H1 (cell line): ENCODE data around the gene NKX2-4. TPM values are rescaled to one million over a fixed set of nuclear protein-coding genes. Genes with fewer than 3 reads are reported as not detected.

Experiments used
- CTCF ChIA-PET: fragments of 300-600 bp; sonication (Branson Sonifier 250); formaldehyde crosslinking; loops from one replicate; lab custom pipeline; 2021; ENCODE audit not compliant: partially characterized antibody; lab: Charles Lee
- POLR2A ChIA-PET: fragments of 300-600 bp; sonication (Branson Sonifier 250); formaldehyde crosslinking; loops from one replicate; lab custom pipeline; 2021; ENCODE audit warnings: inconsistent platforms; ENCODE audit not compliant: partially characterized antibody; lab: Charles Lee
- DNase-seq, 2 experiments: peaks; one replicate each; pipeline versions ENCODE4 v3.0.0 to v3.0.0-alpha.2; 2010 to 2022; ENCODE audit warnings: low spot score in 2 of 2, low read depth in 1 of 2, mixed read lengths in 1 of 2
- FAIRE-seq: peaks from 2 replicates; lab custom pipeline; 2011; peaks lifted over from hg19 to GRCh38; lab: Jason Lieb, UNC
- H2AFZ ChIP-seq: 2 replicates; pipeline ENCODE4 v1.8.1; 2012; ENCODE audit warnings: low read length, inconsistent platforms
- H2AK5ac ChIP-seq: 2 replicates; pipeline ENCODE4 v1.6.1; 2013; ENCODE audit warnings: low read depth, low read length
- H2BK120ac ChIP-seq: replicated peaks from 2 replicates; pipeline ENCODE3; 2013; ENCODE audit warnings: low read depth, low read length, inconsistent platforms
- H2BK12ac ChIP-seq: 2 replicates; pipeline ENCODE4 v1.6.1; 2013; ENCODE audit warnings: low read depth, low read length
- H2BK15ac ChIP-seq: 2 replicates; pipeline ENCODE4 v1.6.1; 2013; ENCODE audit warnings: low read length
- H2BK20ac ChIP-seq: 2 replicates; pipeline ENCODE4 v1.6.1; 2013; ENCODE audit warnings: low read length
- H2BK5ac ChIP-seq: 2 replicates; pipeline ENCODE4 v1.6.1; 2013; ENCODE audit warnings: low read depth, low read length
- H3K14ac ChIP-seq: 2 replicates; pipeline ENCODE4 v1.6.1; 2013; ENCODE audit warnings: inconsistent platforms; ENCODE audit not compliant: insufficient read length
- H3K18ac ChIP-seq: 2 replicates; pipeline ENCODE4 v1.6.1; 2013; ENCODE audit warnings: low read length; ENCODE audit errors: extremely low read depth
- H3K23ac ChIP-seq: 2 replicates; pipeline ENCODE4 v1.6.1; 2013; ENCODE audit warnings: inconsistent platforms; ENCODE audit not compliant: insufficient read length
- H3K23me2 ChIP-seq: 2 replicates; pipeline ENCODE4 v1.6.1; 2013; ENCODE audit warnings: low read depth, low read length
- H3K27ac ChIP-seq: 2 replicates; pipeline ENCODE4 v1.6.1; 2011; ENCODE audit warnings: low read depth, low read length, inconsistent platforms
- H3K27me3 ChIP-seq, 4 experiments: replicated peaks in 1 of 4; 1 replicate in 1 of 4; 2 replicates in 3 of 4; pipeline versions ENCODE4 v1.6.1 to v1.8.1; 2011 to 2013; ENCODE audit warnings: low read length in 3 of 4, mild to moderate bottlenecking in 3 of 4, inconsistent platforms in 2 of 4, mixed read lengths in 2 of 4, moderate library complexity in 1 of 4; ENCODE audit not compliant: control insufficient read depth in 3 of 4, insufficient read depth in 3 of 4; ENCODE audit errors: extremely low read depth in 1 of 4
- H3K36me3 ChIP-seq, 4 experiments: 2 replicates each; pipeline versions ENCODE4 v1.6.1 to v1.8.1; 2011 to 2013; ENCODE audit warnings: mild to moderate bottlenecking in 4 of 4, low read length in 3 of 4, moderate library complexity in 2 of 4, control low read depth in 1 of 4, inconsistent platforms in 1 of 4; ENCODE audit not compliant: insufficient read depth in 4 of 4, control insufficient read depth in 2 of 4
- H3K4ac ChIP-seq: replicated peaks from 2 replicates; pipeline ENCODE3; 2013; ENCODE audit warnings: low read length, low read depth, mixed read lengths, inconsistent platforms; ENCODE audit not compliant: insufficient read length
- H3K4me1 ChIP-seq, 4 experiments: replicated peaks in 1 of 4; 1 replicate in 1 of 4; 2 replicates in 3 of 4; pipeline versions ENCODE4 v1.6.1 to v1.8.1; 2011 to 2013; ENCODE audit warnings: low read length in 3 of 4, inconsistent platforms in 2 of 4, mixed read lengths in 1 of 4; ENCODE audit not compliant: insufficient read depth in 4 of 4, control insufficient read depth in 3 of 4
- H3K4me2 ChIP-seq, 2 experiments: 2 replicates each; pipeline versions ENCODE4 v1.6.1 to v1.8.1; 2011 to 2013; ENCODE audit warnings: low read depth in 2 of 2, low read length in 2 of 2, control low read depth in 1 of 2, inconsistent platforms in 1 of 2, mild to moderate bottlenecking in 1 of 2; ENCODE audit not compliant: insufficient read depth in 1 of 2
- H3K4me3 ChIP-seq, 4 experiments: fragments of 200-600, 300-600 bp in 1 of 4; sonication (generic), shearing (Covaris generic), sonication (Bioruptor Twin) in 1 of 4; 2 replicates each; pipeline versions ENCODE4 v1.5.1 to v1.8.1; 2011 to 2016; ENCODE audit warnings: low read length in 4 of 4, low read depth in 3 of 4, control low read depth in 2 of 4, inconsistent platforms in 2 of 4, mild to moderate bottlenecking in 2 of 4, mixed read lengths in 1 of 4, moderate library complexity in 1 of 4; ENCODE audit not compliant: insufficient read depth in 2 of 4; ENCODE audit errors: extremely low read depth in 1 of 4
- H3K56ac ChIP-seq: replicated peaks from 2 replicates; pipeline ENCODE3; 2013; ENCODE audit warnings: low read depth, mild to moderate bottlenecking, mixed read lengths, low read length, inconsistent platforms; ENCODE audit not compliant: insufficient read length
- H3K79me1 ChIP-seq: 2 replicates; pipeline ENCODE4 v1.6.1; 2013; ENCODE audit warnings: low read depth, low read length, control low read depth
- H3K79me2 ChIP-seq, 2 experiments: 2 replicates each; pipeline versions ENCODE4 v1.6.1 to v1.8.1; 2012 to 2013; ENCODE audit warnings: low read length in 2 of 2, mild to moderate bottlenecking in 2 of 2, inconsistent platforms in 1 of 2; ENCODE audit not compliant: insufficient read depth in 2 of 2, control insufficient read depth in 1 of 2
- H3K9ac ChIP-seq, 4 experiments: replicated peaks in 1 of 4; 1 replicate in 1 of 4; 2 replicates in 3 of 4; pipeline versions ENCODE4 v1.6.1 to v1.8.1; 2011 to 2013; ENCODE audit warnings: low read depth in 3 of 4, low read length in 3 of 4, control low read depth in 2 of 4, mild to moderate bottlenecking in 2 of 4, moderate library complexity in 2 of 4, inconsistent platforms in 1 of 4; ENCODE audit errors: extremely low read depth in 1 of 4
- H3K9me3 ChIP-seq, 2 experiments: 2 replicates each; pipeline versions ENCODE4 v1.6.1 to v1.8.1; 2012 to 2013; ENCODE audit warnings: mild to moderate bottlenecking in 2 of 2, moderate library complexity in 2 of 2, control low read depth in 1 of 2, inconsistent platforms in 1 of 2, low read depth in 1 of 2, low read length in 1 of 2, mixed read lengths in 1 of 2; ENCODE audit not compliant: insufficient read depth in 2 of 2
- H4K20me1 ChIP-seq, 2 experiments: replicated peaks in 1 of 2; 2 replicates each; pipeline versions ENCODE3 to v1.8.1; 2011 to 2013; ENCODE audit warnings: inconsistent platforms in 2 of 2, low read length in 2 of 2, mild to moderate bottlenecking in 1 of 2; ENCODE audit not compliant: insufficient read depth in 2 of 2, control insufficient read depth in 1 of 2
- H4K5ac ChIP-seq: 2 replicates; pipeline ENCODE4 v1.6.1; 2013; ENCODE audit warnings: low read length, low read depth, mixed read lengths, inconsistent platforms; ENCODE audit not compliant: insufficient read length
- H4K8ac ChIP-seq: 2 replicates; pipeline ENCODE4 v1.8.0; 2013; ENCODE audit warnings: mild to moderate bottlenecking, moderate library complexity, low read length, inconsistent platforms; ENCODE audit not compliant: insufficient read depth; ENCODE audit errors: extremely low read depth
- H4K91ac ChIP-seq: replicated peaks from 2 replicates; pipeline ENCODE3; 2013; ENCODE audit warnings: low read length, mixed read lengths, inconsistent platforms; ENCODE audit not compliant: insufficient read length
- ATF2 ChIP-seq: IDR thresholded peaks from 2 replicates; pipeline ENCODE4 v1.6.1; 2012; ENCODE audit warnings: low read length, inconsistent platforms
- BACH1 ChIP-seq: IDR thresholded peaks from 2 replicates; pipeline ENCODE4 v1.6.1; 2012; ENCODE audit warnings: low read length, improper control_type of control experiment
- CTBP2 ChIP-seq: IDR thresholded peaks from 2 replicates; pipeline ENCODE4 v1.7.0; 2011; ENCODE audit warnings: borderline replicate concordance, mild to moderate bottlenecking, moderate library complexity, mixed read lengths, low read length; ENCODE audit not compliant: insufficient read depth, insufficient read length
- HDAC2 ChIP-seq, 2 experiments: fragments of 300-600 bp in 1 of 2; sonication (generic) in 1 of 2; IDR thresholded peaks; 2 replicates each; pipeline ENCODE4 v1.6.1; 2011 to 2012; ENCODE audit warnings: low read depth in 2 of 2, low read length in 2 of 2, mild to moderate bottlenecking in 2 of 2, moderate library complexity in 2 of 2, borderline replicate concordance in 1 of 2, inconsistent platforms in 1 of 2
- JUN ChIP-seq: IDR thresholded peaks from 2 replicates; pipeline ENCODE4 v1.6.1; 2011; ENCODE audit warnings: low read depth, mild to moderate bottlenecking, improper control_type of control experiment, low read length
- POLR2A ChIP-seq, 2 experiments: IDR thresholded peaks; 1 replicate in 1 of 2; 2 replicates in 1 of 2; pipeline ENCODE4 v1.6.1; 2011; ENCODE audit warnings: low read depth in 2 of 2, low read length in 2 of 2, mild to moderate bottlenecking in 2 of 2; ENCODE audit errors: control extremely low read depth in 1 of 2
- RAD21 ChIP-seq, 2 experiments: IDR thresholded peaks in 1 of 2; conservative IDR thresholded peaks in 1 of 2; 2 replicates each; pipeline ENCODE4 v1.6.1; 2011; ENCODE audit warnings: low read depth in 2 of 2, low read length in 2 of 2, improper control_type of control experiment in 1 of 2, inconsistent platforms in 1 of 2, mild to moderate bottlenecking in 1 of 2, moderate library complexity in 1 of 2
- RBBP5 ChIP-seq: IDR thresholded peaks from 2 replicates; pipeline ENCODE4 v1.7.1; 2012; ENCODE audit warnings: low read depth, mild to moderate bottlenecking, inconsistent platforms, low read length, moderate library complexity, borderline replicate concordance
- SAP30 ChIP-seq: fragments of 300-600 bp; sonication (generic); IDR thresholded peaks from 2 replicates; pipeline ENCODE4 v1.7.1; 2012; ENCODE audit warnings: low read length, moderate library complexity, mild to moderate bottlenecking, inconsistent platforms; ENCODE audit not compliant: insufficient read depth, insufficient replicate concordance
- SP1 ChIP-seq: IDR thresholded peaks from 2 replicates; pipeline ENCODE4 v1.6.1; 2011; ENCODE audit warnings: low read depth, low read length
- SUZ12 ChIP-seq: fragments of 200-600 bp; sonication (generic); IDR thresholded peaks from 2 replicates; pipeline ENCODE4 v1.6.1; 2012; ENCODE audit warnings: mild to moderate bottlenecking, inconsistent platforms, low read length, moderate library complexity, mixed read lengths
- TAF1 ChIP-seq: IDR thresholded peaks from 2 replicates; pipeline ENCODE4 v1.6.1; 2011; ENCODE audit warnings: mild to moderate bottlenecking, low read depth, low read length
- WGBS, 2 experiments: shearing (Covaris generic) in 1 of 2; methylation state at CpG; one replicate each; pipeline versions ENCODE4 v1.1.6 to v1.1.7; 2013 to 2015; ENCODE audit warnings: low lambda C conversion rate in 2 of 2, mixed read lengths in 2 of 2, inconsistent platforms in 1 of 2, low coverage in 1 of 2, missing lambda C conversion rate in 1 of 2; ENCODE audit not compliant: insufficient replicate concordance in 2 of 2, insufficient coverage in 1 of 2, insufficient read length in 1 of 2; ENCODE audit errors: extremely low coverage in 1 of 2, missing lambda C conversion rate in 1 of 2; 5-methylcytosine and 5-hydroxymethylcytosine counted together
- polyA plus RNA-seq, 7 experiments: library from polyadenylated mRNA; depleted of rRNA in 3 of 7; stranded (reverse) in 5 of 7; unstranded in 2 of 7; fragments of >200 nt in 5 of 7; fragments of 200-250 nt in 2 of 7; gene quantifications; 1 replicate in 5 of 7; 2 replicates in 1 of 7; 4 replicates in 1 of 7; pipeline versions ENCODE4 v1.2.1 to v1.2.3, GENCODE V29; 2011 to 2013; ENCODE audit warnings: missing spikeins in 2 of 7, mixed read lengths in 2 of 7
- total RNA-seq: library from RNA; stranded (reverse); fragmentation: NEBNext Ultra II Directional; extraction: Animal tissue kit (Norgen Biotek cat#: 25700); gene quantifications from 2 replicates; pipeline ENCODE4 v1.2.1, GENCODE V29; 2021

Gene NKX2-4
- total and polyA plus RNA-seq, 2 of the 8 experiments (the other 6 are each of a cell fraction or from before 2014, with no cell fraction given): 0.12 to 0.37 TPM

GRCh38 chr20:21357844-21358243, 39.5 kb downstream of the NKX2-4 start:
- no peak overlapping the region for H4K5ac ChIP-seq

More at GRCh38 chr20:21357844-21358243, 39.5 kb downstream of the NKX2-4 start:
- H4K20me1 ChIP-seq: no peaks in the 10 kb centered on the region
- no peak overlapping the region for H4K91ac ChIP-seq
- no peak overlapping the region for H3K14ac ChIP-seq
- H3K9ac ChIP-seq: no peak overlapping the region
- H3K36me3 ChIP-seq: peaks cover 14 to 71% (median 36%) of the 10 kb centered on the region in 4 experiments
- no peak overlapping the region for H2BK12ac ChIP-seq
- H2AFZ ChIP-seq: no peak overlapping the region
- H3K23ac ChIP-seq: no peak overlapping the region
- H3K4ac ChIP-seq: no peak overlapping the region
- TF ChIP-seq RAD21 (IDR thresholded peaks at IDR 0.05 in 1 of 2, conservative IDR thresholded peaks at IDR 0.05 in 1 of 2; ENCODE audit: low read depth in 2 of 2, low read length in 2 of 2) (no peak), JUN (no peak), SP1 (no peak), TAF1 (no peak), CTBP2 (no peak), HDAC2 (IDR thresholded peaks at IDR 0.05; ENCODE audit: borderline replicate concordance in 1 of 2, low read depth in 2 of 2, low read length in 2 of 2) (no peak), ATF2 (no peak), SAP30 (no peak), RBBP5 (no peak), SUZ12 (no peak), POLR2A (IDR thresholded peaks at IDR 0.05; ENCODE audit: control extremely low read depth in 1 of 2, low read depth in 2 of 2, low read length in 2 of 2) (no peak), BACH1 (no peak)
- 0 out of 4 replicates have a peak, but pooled peaks cover 0 to under 1% of the 10 kb centered on the region in 2 experiments for H3K79me2 ChIP-seq
- no peak overlapping the region for H2BK15ac ChIP-seq
- H3K9me3 ChIP-seq: no peaks in the 10 kb centered on the region
- no peak overlapping the region for H3K18ac ChIP-seq
- ChIA-PET CTCF (interaction anchor here (0.9 kb wide), 1 partner anchor 123 kb away, joined by 4 read pairs; no protein-coding TSS in a partner anchor), POLR2A (no interaction called here)
- FAIRE-seq (no peak), DNase-seq (no peak)
- no peaks in the 10 kb centered on the region; the same call in 1 of the 2 replicates for H3K23me2 ChIP-seq
- H3K4me3 ChIP-seq: no peak overlapping the region
- H3K27me3 ChIP-seq: no peaks in the 10 kb centered on the region
- H4K8ac ChIP-seq: no peak overlapping the region
- no peak overlapping the region for H3K27ac ChIP-seq
- H3K4me1 ChIP-seq: no peaks in the 10 kb centered on the region
- no peak overlapping the region for H2AK5ac ChIP-seq
- H3K4me2 ChIP-seq: no peak overlapping the region
- no peak overlapping the region for H3K56ac ChIP-seq
- WGBS, 2 experiments: 94% methylated on average over 1 of the region's 1 CpG; no CpG with 5 or more reads in 1 of the 2 experiments
- H2BK20ac ChIP-seq: no peak overlapping the region
- no peaks in the 10 kb centered on the region for H3K79me1 ChIP-seq
- H2BK5ac ChIP-seq: no peak overlapping the region
- no peak overlapping the region for H2BK120ac ChIP-seq
